ENCODE results near the gene ZSCAN18.

ZSCAN18 gene

DNA sequence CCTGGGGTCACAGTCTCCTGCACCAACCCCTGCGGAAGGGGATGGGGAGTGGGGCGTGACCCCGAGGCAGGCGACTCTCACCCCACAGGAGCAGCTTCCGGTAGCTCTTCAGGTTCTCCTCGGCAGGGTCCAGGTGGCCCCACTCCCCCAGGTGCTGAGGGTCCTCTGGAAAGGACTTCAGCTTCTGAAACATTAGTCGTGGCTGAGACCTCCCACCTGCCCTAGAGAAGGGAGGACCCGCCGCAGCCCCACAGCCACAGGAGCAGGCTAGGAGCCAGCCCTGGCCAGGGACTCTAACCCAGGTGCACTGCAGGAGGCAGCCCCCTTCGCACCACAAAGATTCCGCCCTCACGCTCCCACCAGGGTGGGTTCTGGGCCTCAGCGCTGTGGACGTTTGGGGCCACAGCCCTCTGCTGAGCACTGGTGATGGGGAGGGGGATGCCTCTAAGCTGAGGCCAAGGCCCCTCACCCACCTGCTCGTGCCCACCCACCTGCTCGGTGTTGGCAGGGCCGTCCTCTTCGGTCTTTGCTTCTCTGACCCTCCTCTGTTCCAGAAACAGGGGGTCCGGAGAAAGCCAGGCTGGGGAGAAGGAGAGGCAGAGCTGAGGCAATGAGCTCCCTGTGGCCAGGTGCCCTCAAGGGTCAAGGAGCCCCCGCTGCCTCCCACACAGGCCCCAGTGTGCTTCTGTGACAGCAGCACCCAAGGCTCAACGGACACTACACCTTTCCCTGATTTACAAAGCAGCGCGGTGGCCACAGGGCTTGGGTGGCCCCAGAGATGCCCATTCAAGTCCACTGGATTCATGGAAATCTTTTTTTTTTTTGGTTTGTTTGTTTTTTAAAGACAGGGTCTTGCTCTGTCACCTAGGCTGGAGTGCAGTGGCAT is 11.0 kb downstream of the ZSCAN18 start:
- no peak for DNase-seq (ENCODE audit: low read depth)

DNA sequence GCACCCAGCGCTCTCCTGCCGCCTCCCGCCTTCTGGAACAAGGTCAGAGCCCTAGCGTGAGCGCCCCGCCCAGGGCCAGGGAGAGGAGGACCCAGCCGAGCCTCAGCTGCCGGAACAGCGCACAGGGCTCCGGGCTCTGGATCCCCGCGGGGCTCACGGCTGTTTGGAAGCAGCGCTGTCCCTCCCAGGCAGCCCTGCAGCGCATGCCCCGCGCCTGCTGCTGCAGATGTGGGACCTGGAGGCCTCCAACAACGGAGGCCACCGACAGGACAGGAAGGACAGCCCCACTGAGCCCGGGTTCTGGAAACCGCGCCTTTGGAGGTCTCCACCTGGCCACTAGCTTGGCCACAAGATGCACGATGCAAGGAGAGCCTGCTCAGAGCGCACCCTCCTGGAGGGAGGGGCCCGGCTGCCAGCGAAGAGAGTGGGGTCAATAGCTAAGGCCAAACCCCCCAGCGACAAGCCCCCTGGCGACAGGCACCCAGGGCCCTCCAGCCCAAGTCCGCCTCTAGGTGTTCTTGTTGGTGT is 12.6 kb downstream of the ZSCAN18 start:
- DNase-seq (ENCODE audit: low read depth) = no peak

DNA sequence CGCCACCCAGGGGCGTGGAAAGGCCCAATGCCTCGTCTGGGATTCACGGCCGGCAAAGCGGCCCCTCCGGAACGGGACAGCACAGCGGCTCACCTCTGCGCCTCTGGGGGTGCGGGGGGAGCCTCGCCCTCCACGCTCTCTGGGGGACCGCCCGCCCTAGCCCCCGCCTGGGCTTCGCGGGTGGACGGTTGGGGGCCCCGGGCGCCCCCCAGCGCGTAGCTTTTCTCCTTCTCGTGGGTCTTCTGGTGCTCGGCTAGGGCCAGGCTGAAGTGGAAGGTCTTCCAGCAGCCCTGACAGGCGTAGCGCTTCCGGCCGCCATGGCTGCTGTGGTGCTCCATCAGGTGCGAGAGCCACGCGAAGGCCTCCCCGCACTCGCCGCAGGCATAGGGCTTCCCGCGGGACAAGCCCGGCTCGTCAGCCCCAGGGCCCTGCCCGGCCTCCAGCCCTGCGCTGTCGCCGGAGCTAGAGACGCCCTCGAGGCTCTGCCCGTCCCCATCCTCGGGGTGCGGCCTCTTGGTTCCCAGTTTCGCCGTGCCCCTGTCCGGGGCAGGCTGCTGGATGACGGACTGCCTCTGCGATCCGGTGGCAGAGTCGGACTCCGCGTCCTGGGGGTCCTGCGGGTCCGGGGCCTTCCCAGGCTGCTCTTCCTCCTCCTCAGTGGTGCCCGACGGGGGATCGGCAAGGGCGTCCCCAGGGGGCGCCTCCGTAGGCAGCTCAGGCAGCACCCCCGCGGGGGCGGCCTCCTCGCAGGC is 13.3 kb downstream of the ZSCAN18 start:
- DNase-seq (ENCODE audit: low read depth) = no peak

DNA sequence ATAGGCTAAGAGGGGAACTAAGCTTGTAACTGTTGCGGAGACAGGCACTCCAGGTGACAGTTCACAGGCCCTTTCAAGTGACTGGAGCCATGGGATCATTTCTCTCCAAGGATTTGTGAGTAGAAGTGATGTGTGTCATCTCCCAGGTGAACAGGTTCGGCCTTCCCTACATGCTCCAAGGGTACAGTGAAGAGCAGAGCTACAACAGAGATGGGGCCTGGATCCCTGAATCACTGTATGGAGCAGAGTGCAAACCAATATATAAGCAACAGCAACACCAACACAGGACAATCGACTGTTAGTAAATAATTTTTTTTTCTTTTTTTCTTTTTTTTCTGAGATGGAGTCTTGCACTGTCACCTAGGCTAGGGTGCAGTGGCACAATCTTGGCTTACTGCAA is 15.0 kb downstream of the ZSCAN18 start:
- DNase-seq (ENCODE audit: low read depth) = no peak

DNA sequence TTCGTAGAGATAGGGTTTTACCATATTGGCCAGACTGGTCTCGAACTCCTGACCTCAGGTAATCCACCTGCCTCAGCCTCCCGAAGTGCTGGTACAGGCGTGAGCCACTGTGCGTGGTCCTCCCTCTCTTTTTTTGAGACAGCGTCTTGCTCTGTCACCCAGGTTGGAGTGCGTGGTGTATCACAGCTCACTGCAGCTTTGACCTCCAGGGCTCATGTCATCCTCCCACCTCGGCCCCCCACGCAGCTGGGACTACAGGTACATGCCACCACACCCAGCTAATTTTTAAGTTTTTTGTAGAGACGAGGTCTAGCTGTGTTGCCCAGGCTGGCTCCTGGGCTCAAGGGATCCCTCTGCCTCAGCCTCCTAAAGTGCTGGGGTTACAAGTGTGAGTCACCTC is 18.2 kb downstream of the ZSCAN18 start:
- no peak for DNase-seq (ENCODE audit: low read depth)

DNA sequence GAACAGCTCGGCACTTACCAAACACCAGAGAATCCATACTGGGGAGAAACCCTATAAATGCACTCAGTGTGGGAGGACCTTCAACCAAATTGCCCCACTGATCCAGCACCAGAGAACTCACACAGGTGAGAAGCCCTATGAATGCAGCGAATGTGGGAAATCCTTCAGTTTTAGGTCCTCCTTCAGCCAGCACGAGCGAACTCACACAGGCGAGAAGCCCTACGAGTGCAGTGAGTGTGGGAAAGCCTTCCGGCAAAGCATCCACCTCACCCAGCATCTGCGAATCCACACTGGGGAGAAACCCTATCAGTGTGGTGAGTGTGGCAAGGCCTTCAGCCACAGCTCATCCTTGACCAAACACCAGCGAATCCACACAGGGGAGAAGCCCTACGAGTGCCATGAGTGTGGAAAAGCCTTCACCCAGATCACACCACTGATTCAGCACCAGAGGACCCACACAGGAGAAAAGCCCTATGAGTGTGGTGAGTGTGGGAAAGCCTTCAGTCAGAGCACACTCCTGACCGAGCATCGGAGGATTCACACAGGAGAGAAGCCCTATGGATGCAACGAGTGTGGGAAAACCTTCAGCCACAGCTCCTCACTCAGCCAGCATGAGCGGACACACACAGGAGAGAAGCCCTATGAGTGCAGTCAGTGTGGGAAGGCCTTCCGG is 30.7 kb downstream of the ZSCAN18 start:
- DNase-seq (ENCODE audit: low read depth) = no peak

DNA sequence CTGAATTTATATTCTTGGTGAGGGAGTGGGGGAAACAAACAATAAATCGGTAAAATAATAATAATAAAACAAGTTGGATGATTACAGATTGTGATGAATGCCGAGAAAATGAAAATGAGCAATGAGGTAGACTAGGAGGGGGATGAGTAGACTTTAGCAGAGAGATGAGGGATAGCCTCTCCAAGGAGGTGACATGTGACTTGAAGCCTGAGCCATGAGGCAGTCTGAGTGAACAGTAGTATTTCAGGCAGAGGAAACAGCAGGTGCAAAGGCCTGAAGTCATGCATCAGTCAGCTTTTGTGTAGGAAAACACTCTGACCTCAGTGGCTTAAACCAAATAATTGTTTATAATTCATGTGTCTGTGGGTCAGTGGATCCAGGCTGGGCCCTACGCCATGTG is 34.3 kb downstream of the ZSCAN18 start:
- DNase-seq (ENCODE audit: low read depth) = no peak

DNA sequence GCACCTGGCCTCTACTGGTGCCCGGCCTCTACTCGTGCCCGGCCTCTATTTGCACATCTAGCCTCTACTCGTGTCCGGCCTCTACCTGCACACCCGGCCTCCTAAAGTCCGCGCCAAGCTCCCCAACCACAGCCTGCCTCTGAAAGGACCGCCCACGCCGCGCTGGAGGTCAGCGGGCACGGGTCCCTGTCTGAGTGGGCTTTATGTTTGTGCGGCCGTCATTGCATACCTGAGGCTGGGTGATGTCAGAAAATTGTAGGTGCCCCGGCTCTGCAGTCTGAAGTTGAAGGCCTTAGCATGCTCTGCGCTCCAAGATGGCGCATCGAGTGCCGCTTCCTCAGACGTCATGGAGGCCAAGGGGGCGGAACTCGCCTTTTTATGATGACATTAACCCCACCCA is 37.8 kb downstream of the ZSCAN18 start:
- DNase-seq (ENCODE audit: low read depth) = no peak

DNA sequence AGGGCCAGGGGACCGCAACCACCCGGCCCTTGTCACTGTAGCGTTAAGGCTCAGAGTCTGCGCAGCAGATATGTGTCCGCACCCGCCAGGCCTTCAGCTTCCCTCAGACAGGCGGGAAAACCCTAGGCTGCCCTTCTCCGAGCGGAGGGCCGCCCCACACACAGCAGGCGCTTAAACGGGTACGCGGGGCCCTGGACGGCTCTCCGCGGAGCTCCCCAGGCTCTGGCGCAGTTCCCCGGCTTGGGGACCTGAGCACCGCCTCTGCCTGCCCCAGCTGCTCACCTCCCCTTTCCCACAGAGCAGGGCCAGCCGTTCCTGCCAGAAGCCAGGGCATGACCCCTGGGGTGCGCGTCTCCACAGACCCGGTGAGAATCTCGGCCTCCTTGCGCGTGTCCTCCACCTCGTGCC is 38.4 kb downstream of the ZSCAN18 start:
- DNase-seq (ENCODE audit: low read depth) = no peak

DNA sequence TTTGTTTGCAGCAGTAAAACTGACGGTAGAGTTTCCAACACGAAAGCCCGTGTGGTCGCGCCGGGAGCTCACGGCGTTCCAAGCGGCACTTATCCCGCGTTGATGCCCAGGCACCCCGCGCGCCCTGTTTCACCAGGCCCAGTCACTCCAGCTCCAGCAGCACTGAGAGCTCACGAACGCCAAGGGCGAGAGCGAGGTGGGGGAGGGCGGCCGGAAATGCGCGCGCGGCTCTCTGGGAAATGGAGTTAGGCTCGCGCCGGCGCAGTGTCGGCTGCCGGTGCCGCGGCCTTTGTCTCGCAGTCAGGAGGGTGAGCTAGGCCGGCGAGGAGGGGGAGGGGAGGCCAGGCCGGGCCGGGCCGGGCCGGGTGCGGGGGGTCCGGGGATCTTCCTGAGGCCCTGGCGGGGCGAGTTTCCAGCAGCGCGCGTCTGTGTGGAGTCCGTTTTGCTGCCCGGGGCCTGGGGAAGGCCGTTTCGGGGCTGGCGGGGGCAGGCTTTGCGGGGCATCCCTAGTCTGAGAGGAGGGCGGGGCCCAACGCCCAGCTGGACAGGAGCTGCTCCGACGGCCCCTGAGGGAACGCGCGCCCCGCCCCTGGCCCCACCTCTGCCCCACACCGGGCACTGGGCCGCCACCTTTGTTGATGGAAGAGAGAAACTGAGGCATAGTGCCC is 38.9 kb downstream of the ZSCAN18 start, which contains the start of gene ZNF135:
Gene ZNF135 (plus strand): TSS at position 280 of the 668 bp plus-strand sequence. CDS start 721 bp downstream, outside the sequence.
- DNase-seq (ENCODE audit: low read depth) = peak; percentile 65

DNA sequence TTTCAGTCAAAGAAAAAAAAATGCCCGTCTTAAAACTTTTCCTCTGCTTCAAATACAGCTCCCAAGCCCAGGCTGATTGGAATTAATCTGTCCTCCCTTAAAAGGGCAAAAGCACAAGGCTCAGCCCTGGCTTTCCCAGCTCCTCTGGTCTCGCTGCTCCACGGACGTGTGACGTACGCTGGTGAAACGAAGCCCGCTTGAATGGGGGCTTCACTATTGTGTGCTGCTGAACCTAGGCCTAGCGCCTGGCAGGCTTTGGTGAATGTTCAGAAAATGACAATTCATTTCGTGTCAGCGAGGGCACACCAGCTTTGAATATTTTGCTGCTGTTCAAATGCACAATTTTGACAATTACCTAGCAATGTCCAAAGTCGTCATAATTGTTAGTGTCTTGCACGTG is 39.6 kb downstream of the ZSCAN18 start:
- no peak for DNase-seq (ENCODE audit: low read depth)

DNA sequence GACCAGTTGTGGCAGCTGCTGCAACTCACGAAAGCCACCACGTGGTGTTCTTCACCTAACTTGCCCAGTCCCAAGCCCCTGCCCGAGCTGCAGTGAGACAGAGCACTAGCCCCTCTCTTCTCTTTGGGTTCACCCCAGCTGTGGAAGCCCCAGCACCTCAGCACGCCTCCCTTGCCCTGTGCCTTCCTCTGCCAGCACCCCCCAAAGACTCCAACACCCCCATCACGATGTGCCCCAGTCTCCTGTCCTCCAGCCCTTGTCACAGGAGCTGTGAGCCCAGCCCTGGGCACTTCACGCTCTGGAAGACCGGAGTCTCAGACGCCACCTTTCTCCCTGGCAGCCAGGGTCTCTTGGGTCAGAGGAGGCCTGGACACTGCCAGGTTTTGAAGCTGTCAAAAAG is 41.2 kb downstream of the ZSCAN18 start:
- no peak for DNase-seq (ENCODE audit: low read depth)

DNA sequence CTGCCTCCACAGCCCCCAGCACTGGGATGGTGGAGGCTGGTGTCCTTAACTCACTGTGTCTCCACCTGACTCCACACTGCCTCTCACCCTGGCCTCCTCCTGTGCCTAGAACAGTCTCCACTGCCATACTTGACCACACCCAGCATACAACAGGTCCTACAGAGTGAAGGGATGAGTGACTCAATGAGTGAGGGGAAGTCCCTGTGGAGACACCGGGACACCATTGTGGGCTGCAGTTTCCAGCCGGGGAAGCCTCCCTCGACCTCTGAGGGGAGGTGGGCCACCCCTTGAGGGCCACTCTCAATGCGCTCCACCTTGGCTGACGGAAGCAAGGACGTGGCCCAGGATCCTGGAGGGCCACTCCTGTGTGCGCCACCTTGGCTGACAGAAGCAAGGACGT is 41.8 kb downstream of the ZSCAN18 start:
- DNase-seq (ENCODE audit: low read depth) = no peak

DNA sequence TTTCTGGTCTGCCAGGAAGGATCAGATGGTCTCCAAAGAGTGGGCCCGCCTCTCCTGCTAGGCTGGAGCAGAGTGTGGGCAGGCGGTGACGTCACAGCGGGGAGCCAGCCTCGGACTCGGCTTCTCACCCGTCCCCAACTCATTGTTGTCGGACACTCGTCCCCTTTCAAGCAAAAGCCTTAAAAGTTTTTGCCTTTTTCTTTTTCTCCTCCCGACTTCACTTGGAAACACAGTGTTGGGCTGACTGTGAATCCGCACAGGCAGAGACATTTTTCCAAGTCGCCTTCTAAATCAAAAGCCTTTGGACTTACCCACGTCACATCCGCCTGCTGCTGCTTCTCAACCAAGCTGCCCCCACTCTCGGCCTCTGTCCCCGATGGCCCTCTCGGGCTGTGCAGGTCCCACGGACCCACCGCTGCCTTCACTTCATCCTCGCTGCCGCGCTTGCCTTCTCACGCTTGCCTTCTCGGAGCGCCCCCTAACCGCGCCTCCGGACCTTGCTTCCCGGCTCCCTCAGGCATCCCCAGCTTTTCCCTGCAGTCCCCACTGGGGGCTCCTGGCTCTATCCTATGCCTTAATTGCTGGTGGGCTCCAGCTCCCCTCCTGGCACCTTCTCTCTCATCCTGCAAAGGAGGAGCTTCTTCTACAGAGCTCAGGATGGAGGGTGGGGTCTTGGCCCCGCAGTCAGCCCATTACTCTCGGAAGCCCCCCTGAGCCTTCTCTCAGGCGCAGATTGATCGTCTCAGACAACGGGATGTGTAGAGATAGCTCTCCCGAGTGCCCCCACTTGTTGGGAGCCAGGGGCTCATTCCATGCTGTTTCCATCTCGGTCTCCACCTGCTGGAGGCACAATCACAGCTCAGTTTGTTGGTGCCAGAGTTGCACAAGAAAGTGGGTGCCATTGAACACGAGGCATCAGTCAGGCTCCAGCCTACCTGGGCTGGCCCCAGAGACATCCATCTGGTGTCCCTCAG is 42.8 kb downstream of the ZSCAN18 start:
- DNase-seq (ENCODE audit: low read depth) = no peak

DNA sequence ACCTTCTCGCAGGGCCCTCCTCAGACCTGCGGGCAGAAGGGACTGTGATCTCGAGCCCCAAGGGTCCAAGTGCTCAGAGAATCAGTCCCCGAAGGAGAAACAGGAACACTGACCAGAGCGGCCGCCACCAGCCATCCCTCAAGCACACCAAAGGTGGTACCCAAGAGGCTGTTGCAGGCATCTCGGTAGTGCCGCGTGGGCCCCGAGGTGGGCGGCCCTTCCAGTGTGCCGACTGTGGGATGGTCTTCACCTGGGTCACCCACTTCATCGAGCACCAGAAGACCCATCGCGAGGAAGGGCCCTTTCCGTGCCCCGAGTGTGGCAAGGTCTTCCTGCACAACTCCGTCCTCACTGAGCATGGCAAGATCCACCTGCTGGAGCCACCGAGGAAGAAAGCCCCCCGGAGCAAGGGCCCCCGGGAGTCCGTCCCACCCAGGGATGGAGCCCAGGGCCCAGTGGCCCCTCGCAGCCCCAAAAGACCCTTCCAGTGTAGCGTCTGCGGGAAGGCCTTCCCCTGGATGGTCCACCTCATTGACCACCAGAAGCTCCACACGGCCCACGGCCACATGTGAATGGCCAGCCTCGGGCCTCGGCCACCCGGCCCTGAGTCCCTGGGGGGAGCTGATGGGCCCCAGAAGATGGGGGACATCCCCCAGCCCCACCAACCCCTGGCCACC is 44.4 kb downstream of the ZSCAN18 start:
- DNase-seq (ENCODE audit: low read depth) = no peak

DNA sequence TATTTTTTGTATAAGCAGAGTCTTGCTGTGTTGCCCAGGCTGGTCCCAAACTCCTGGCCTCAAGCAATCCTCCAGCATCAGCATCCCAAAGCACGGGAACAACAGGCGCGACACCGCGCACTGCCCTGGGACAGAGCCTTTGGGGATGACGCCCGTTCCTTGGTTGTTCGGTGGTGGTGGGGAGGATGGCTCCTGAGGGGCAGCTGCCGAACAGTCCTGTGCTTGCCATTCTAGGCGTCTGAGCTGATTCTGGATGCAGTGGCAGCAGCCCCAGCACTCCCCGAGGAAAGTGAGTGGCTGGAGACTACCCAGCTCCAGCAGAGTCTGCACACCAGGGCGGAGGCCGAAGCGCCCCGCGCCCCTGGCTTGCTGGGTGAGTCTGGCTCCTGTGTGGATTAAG is 45.8 kb downstream of the ZSCAN18 start:
- DNase-seq (ENCODE audit: low read depth) = no peak

DNA sequence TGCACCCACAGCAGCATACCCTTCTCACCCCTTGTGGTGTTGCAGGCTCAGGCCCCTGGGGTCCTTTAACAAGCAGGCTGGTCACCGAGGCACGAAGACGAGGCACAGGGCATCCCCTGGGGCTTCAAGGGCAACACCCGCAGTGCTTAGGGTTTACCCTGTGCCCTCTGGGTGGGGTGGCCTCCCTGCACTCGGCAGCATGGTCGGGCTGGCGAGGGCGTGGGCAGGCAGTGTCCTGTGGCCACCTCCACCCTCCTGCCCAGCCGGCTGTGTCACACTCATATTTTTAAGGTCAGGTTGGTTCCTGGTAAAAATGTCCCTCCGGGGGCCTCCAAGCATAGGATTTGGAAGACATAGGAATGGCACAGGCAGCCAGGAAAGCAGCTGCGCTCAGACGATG is 50.4 kb downstream of the ZSCAN18 start:
- DNase-seq (ENCODE audit: low read depth) = no peak

DNA sequence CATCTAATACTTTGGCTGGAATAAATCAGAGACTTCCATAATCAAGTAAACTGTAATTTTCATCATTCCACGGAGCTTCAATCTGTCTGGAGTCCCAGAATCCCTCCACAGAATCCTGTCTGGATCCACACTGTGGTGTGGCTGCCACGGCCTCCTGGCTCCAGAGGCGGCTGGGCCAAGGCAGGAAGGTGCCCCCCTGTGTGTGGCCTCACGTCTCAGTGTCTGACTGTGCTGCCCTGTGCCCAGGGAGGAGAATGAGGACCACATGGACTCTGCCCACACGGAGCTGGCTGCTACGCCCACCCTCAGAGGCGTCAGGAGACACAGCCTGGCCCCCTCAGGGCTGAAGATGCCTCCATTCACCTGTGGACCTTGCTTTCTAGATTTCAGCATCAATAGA is 51.2 kb downstream of the ZSCAN18 start:
- DNase-seq (ENCODE audit: low read depth) = no peak

DNA sequence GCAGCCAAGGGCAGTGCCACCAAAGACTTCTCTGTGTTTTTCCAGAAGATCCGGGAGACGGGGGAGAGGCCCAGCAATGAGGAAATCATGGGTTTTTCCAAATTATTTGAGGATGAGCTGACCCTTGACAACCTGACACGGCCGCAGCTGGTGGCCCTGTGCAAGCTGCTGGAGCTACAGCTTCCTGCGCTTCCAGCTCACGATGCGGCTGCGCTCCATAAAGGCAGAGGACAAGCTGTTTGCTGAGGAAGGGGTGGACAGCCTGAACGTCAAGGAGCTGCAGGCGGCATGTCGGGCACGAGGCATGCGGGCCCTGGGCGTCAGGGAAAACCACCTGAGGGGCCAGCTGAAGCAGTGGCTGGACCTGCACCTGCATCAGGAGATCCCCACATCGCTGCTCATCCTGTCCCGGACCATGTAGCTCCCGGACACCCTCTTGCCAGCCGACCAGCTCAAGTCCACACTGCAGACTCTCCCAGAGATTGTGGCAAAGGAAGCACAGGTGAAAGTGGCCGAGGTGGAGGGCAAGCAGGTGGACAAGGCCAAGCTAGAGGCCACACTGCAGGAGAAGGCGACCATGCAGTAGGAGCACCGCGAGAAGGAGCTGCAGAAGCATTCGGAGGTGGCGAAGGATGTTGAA is 52.5 kb downstream of the ZSCAN18 start:
- DNase-seq (ENCODE audit: low read depth) = no peak

DNA sequence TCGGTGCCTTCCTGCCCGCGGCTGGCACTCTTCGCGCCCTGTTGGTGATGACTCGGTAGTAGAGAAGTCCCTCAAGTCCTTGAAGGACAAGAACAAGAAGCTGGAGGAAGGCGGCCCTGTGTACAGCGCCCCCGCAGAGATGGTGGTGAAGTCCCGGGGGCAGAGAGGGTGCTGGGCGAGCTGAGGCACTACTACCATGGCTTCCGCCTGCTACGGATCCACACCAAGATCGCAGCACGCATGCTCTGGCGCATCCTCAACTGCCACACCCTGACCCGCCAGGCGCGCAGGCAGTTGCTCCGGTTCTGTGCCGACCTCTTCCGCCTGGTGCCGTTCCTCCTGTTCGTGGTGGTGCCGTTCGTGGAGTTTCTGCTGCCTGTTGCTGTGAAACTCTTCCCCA is 53.1 kb downstream of the ZSCAN18 start:
- no peak for DNase-seq (ENCODE audit: low read depth)

All from fibroblast of the conjunctiva (primary cell).